Vagina (tissue), 2 donors: ENCODE results near the gene PTPRN2. TPM values are rescaled to one million over a fixed set of nuclear protein-coding genes. Genes with fewer than 3 reads are reported as not detected.
"Not testable (repeated sequence)": the region's sequence is repeated elsewhere in the genome, so short reads cannot be mapped to it uniquely, and the experiment has no call there.

ENCODE experiments used
- DNase-seq, 2 donors: peaks; one replicate each; pipeline ENCODE4 v3.0.0-alpha.2; 2017; ENCODE audit errors: extremely low spot score in 2 of 2
- H3K27ac ChIP-seq: fragments of 200-600 bp; sonication (generic); one replicate; pipeline ENCODE4 v1.5.1; 2019
- H3K27me3 ChIP-seq: fragments of 200-600 bp; sonication (generic); one replicate; pipeline ENCODE4 v1.5.1; 2019
- H3K36me3 ChIP-seq, 2 donors: fragments of 200-600 bp; sonication (generic); one replicate each; pipeline ENCODE4 v1.5.1; 2017 to 2019
- H3K4me1 ChIP-seq: fragments of 200-600 bp; sonication (generic); one replicate; pipeline ENCODE4 v1.5.1; 2019
- H3K4me3 ChIP-seq, 2 donors: fragments of 200-600 bp; sonication (generic); 1 replicate in 1 of 2; 2 replicates in 1 of 2; pipeline ENCODE4 v1.5.1; 2016 to 2019
- H3K9me3 ChIP-seq: fragments of 200-600 bp; sonication (generic); one replicate; pipeline ENCODE4 v1.5.1; 2019
- CTCF ChIP-seq, 3 experiments: fragments of 450-650 bp in 2 of 3; fragments of 200-600 bp in 1 of 3; sonication (generic) in 1 of 3; IDR thresholded peaks; one replicate each; pipeline ENCODE4 v1.5.1; 2017 to 2019; ENCODE audit warnings: antibody characterized with exemption in 3 of 3, mild to moderate bottlenecking in 2 of 3, moderate library complexity in 2 of 3
- POLR2A ChIP-seq, 2 donors: fragments of 450-650 bp; IDR thresholded peaks; one replicate each; pipeline ENCODE4 v1.6.1; 2017; ENCODE audit warnings: antibody characterized with exemption in 2 of 2, mild to moderate bottlenecking in 2 of 2, moderate library complexity in 2 of 2
- POLR2AphosphoS5 ChIP-seq, 2 donors: sonication (generic); formaldehyde crosslinking; IDR thresholded peaks; one replicate each; pipeline ENCODE4 v1.9.0; 2017; ENCODE audit warnings: antibody characterized with exemption in 2 of 2, mild to moderate bottlenecking in 2 of 2, low read depth in 1 of 2; ENCODE audit not compliant: insufficient read depth in 1 of 2
- intact Hi-C: fragments of 100-400 bp; cut with DNase I; formaldehyde crosslinking; loops from one replicate; pipeline ENCODE4 v1.15.1; 2023
- total RNA-seq: library from RNA; depleted of rRNA; stranded (reverse); fragments of >200 nt; gene quantifications from one replicate; pipeline ENCODE4 v1.2.3, GENCODE V29; 2016

Gene PTPRN2
- total RNA-seq, 1 donor from 2014 or later, result 7.4 TPM

- H3K9me3 ChIP-seq, result peaks cover 5% of the 10 kb centered on the region
- intact Hi-C loops, result no loop called here
- no peaks in the 10 kb centered on the region for H3K4me1 ChIP-seq
- H3K27me3 ChIP-seq, result no peaks in the 10 kb centered on the region
- H3K4me3 ChIP-seq, result no peak overlapping the region
- no peak for DNase-seq
- H3K27ac ChIP-seq, result no peak overlapping the region
- no peaks in the 10 kb centered on the region for H3K36me3 ChIP-seq
- TF ChIP-seq POLR2A (IDR thresholded peaks at IDR 0.05) (no peak), CTCF (IDR thresholded peaks at IDR 0.05) (no peak), POLR2AphosphoS5 (IDR thresholded peaks at IDR 0.05; ENCODE audit: insufficient read depth in 1 of 2, low read depth in 1 of 2) (no peak)
Observed at GRCh38 chr7:158516524-158516923, 71.1 kb downstream of the PTPRN2 start.

GRCh38 chr7:158512869-158513268 lies 74.8 kb downstream of the PTPRN2 start:
- intact Hi-C loops, result no loop called here
- Histone ChIP-seq H3K36me3 (no peaks in the 10 kb centered on the region), H3K4me3 (no peak overlapping the region), H3K4me1 (no peaks in the 10 kb centered on the region), H3K27ac (no peak overlapping the region), H3K9me3 (peaks cover 5% of the 10 kb centered on the region), H3K27me3 (no peaks in the 10 kb centered on the region)
- no peak for DNase-seq
- no peak for TF ChIP-seq POLR2AphosphoS5 (IDR thresholded peaks at IDR 0.05; ENCODE audit: insufficient read depth in 1 of 2, low read depth in 1 of 2)
- no peak for TF ChIP-seq POLR2A (IDR thresholded peaks at IDR 0.05)
- TF ChIP-seq CTCF (IDR thresholded peaks at IDR 0.05), result no peak

- Histone ChIP-seq H3K27ac (no peak overlapping the region), H3K36me3 (no peaks in the 10 kb centered on the region), H3K27me3 (no peaks in the 10 kb centered on the region), H3K4me1 (no peaks in the 10 kb centered on the region), H3K9me3 (peaks cover 5% of the 10 kb centered on the region), H3K4me3 (no peak overlapping the region)
- TF ChIP-seq POLR2AphosphoS5 (IDR thresholded peaks at IDR 0.05; ENCODE audit: insufficient read depth in 1 of 2, low read depth in 1 of 2) (no peak), CTCF (IDR thresholded peaks at IDR 0.05) (no peak), POLR2A (IDR thresholded peaks at IDR 0.05) (no peak)
- intact Hi-C loops, result no loop called here
- no peak for DNase-seq
Observed at GRCh38 chr7:158512042-158512441, 75.6 kb downstream of the PTPRN2 start.

- Histone ChIP-seq H3K36me3 (no peaks in the 10 kb centered on the region), H3K27ac (no peak overlapping the region), H3K9me3 (peaks cover 5% of the 10 kb centered on the region), H3K27me3 (no peaks in the 10 kb centered on the region), H3K4me1 (no peaks in the 10 kb centered on the region), H3K4me3 (no peak overlapping the region)
- intact Hi-C loops, result no loop called here
- DNase-seq, result no peak
- TF ChIP-seq POLR2A (IDR thresholded peaks at IDR 0.05) (no peak), POLR2AphosphoS5 (IDR thresholded peaks at IDR 0.05; ENCODE audit: insufficient read depth in 1 of 2, low read depth in 1 of 2) (no peak), CTCF (IDR thresholded peaks at IDR 0.05) (no peak)
Observed at GRCh38 chr7:158508802-158509385, 78.7 kb downstream of the PTPRN2 start.

GRCh38 chr7:158508321-158508720 lies 79.3 kb downstream of the PTPRN2 start:
- H3K36me3 ChIP-seq, H3K4me3 ChIP-seq, H3K27me3 ChIP-seq, intact Hi-C loops, H3K9me3 ChIP-seq, H3K4me1 ChIP-seq, H3K27ac ChIP-seq, DNase-seq: not testable (repeated sequence)
